Gastrocnemius medialis (tissue), 4 donors: ENCODE measurements around the gene SEMA3A. TPM values are rescaled to one million over a fixed set of nuclear protein-coding genes. Genes with fewer than 3 reads are reported as not detected.

Experiments
- ATAC-seq, 2 donors: fragments of 150-250 bp; one replicate each; pipeline ENCODE4 v1.9.1; 2016
- DNase-seq, 2 donors: peaks; one replicate each; pipeline ENCODE4 v3.0.0-alpha.2; 2019
- H3K27ac ChIP-seq, 4 donors: fragments of 200-600 bp; sonication (generic); 1 replicate in 1 of 4; 2 replicates in 3 of 4; pipeline ENCODE4 v1.5.1; 2016 to 2018; ENCODE audit warnings: mild to moderate bottlenecking in 2 of 4, moderate library complexity in 1 of 4
- H3K27me3 ChIP-seq, 3 donors: fragments of 200-600 bp; sonication (generic) in 2 of 3; 1 replicate in 1 of 3; 2 replicates in 2 of 3; pipeline versions ENCODE4 v1.5.1 to v1.6.0; 2016 to 2019; ENCODE audit warnings: mild to moderate bottlenecking in 1 of 3, moderate library complexity in 1 of 3
- H3K36me3 ChIP-seq, 2 donors: fragments of 200-600 bp; sonication (generic) in 1 of 2; one replicate each; pipeline ENCODE4 v1.5.1; 2017 to 2018
- H3K4me1 ChIP-seq, 2 donors: fragments of 200-600 bp; sonication (generic) in 1 of 2; one replicate each; pipeline ENCODE4 v1.5.1; 2016 to 2017; ENCODE audit warnings: mild to moderate bottlenecking in 2 of 2
- H3K4me3 ChIP-seq, 4 donors: fragments of 200-600 bp; sonication (generic) in 3 of 4; 1 replicate in 1 of 4; 2 replicates in 3 of 4; pipeline ENCODE4 v1.5.1; 2016 to 2019; ENCODE audit warnings: mild to moderate bottlenecking in 2 of 4
- H3K9me3 ChIP-seq, 3 donors: fragments of 200-600 bp; sonication (generic) in 2 of 3; 1 replicate in 1 of 3; 2 replicates in 2 of 3; pipeline ENCODE4 v1.5.1; 2016 to 2019
- POLR2A ChIP-seq, 2 donors: fragments of 450-650 bp; IDR thresholded peaks; one replicate each; pipeline ENCODE4 v1.6.1; 2017; ENCODE audit warnings: antibody characterized with exemption in 2 of 2, mild to moderate bottlenecking in 2 of 2, moderate library complexity in 2 of 2
- in situ Hi-C, 4 donors: fragments of 200-750 bp; cut with MboI; loops; one replicate each; pipeline versions ENCODE4 v1.15.0 to v1.8.0; 2017; ENCODE audit warnings: low sequenced_read_pairs in 4 of 4
- intact Hi-C: fragments of 100-400 bp; cut with DNase I; formaldehyde crosslinking; loops from one replicate; pipeline ENCODE4 v1.15.1; 2023; ENCODE audit warnings: low total_unique reads
- total RNA-seq, 4 donors: library from RNA; depleted of rRNA; stranded (reverse); fragments of >200 nt; gene quantifications; one replicate each; pipeline versions ENCODE4 v1.1.0 to v1.2.3, GENCODE V29; 2016
- TF ChIP-seq, protein P1 (sequence below), 5 experiments: fragments of 450-650 bp in 3 of 5; fragments of 200-600 bp in 2 of 5; sonication (generic) in 2 of 5; IDR thresholded peaks in 4 of 5; conservative IDR thresholded peaks in 1 of 5; 1 replicate in 4 of 5; 2 replicates in 1 of 5; pipeline ENCODE4 v1.5.1; 2016 to 2019; ENCODE audit warnings: antibody characterized with exemption in 5 of 5, mild to moderate bottlenecking in 3 of 5, moderate library complexity in 3 of 5

The SEMA3A gene
- total RNA-seq, 4 donors from 2014 or later: 0.07 to 0.29 (median 0.13) TPM

GRCh38 chr7:84210301-84210700 is 15.7 kb upstream of the SEMA3A start:
- no peak for DNase-seq
- intact Hi-C loops: no loop called here
- in situ Hi-C loops: no loop called here
- Histone ChIP-seq H3K36me3 (no peaks in the 10 kb centered on the region), H3K27ac (no peak overlapping the region), H3K4me3 (no peak overlapping the region), H3K27me3 (no peaks in the 10 kb centered on the region), H3K9me3 (no peaks in the 10 kb centered on the region), H3K4me1 (no peaks in the 10 kb centered on the region)
- TF ChIP-seq, protein P1, sequence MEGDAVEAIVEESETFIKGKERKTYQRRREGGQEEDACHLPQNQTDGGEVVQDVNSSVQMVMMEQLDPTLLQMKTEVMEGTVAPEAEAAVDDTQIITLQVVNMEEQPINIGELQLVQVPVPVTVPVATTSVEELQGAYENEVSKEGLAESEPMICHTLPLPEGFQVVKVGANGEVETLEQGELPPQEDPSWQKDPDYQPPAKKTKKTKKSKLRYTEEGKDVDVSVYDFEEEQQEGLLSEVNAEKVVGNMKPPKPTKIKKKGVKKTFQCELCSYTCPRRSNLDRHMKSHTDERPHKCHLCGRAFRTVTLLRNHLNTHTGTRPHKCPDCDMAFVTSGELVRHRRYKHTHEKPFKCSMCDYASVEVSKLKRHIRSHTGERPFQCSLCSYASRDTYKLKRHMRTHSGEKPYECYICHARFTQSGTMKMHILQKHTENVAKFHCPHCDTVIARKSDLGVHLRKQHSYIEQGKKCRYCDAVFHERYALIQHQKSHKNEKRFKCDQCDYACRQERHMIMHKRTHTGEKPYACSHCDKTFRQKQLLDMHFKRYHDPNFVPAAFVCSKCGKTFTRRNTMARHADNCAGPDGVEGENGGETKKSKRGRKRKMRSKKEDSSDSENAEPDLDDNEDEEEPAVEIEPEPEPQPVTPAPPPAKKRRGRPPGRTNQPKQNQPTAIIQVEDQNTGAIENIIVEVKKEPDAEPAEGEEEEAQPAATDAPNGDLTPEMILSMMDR (IDR thresholded peaks at IDR 0.05 in 4 of 5, conservative IDR thresholded peaks at IDR 0.05 in 1 of 5): no peak
- TF ChIP-seq POLR2A (IDR thresholded peaks at IDR 0.05): no peak
- no peak for ATAC-seq

DNA sequence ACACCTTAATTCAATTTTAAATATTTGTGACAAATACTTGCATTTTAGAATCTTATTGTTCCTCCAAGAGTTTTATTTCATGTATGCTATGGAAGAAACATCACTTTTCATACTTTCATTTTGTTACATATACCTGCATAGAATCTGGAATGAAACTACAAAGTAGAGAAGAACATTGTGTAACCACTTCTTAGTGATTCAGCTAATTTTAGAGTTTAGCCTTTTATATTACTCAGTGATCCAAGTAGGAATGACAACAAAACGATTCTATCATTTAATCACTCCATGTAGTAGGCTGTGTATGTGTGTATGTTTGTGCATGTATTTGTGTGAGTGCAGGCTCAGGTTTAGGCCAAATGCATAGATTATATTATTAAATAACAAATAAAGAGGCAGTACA is 14.4 kb upstream of the SEMA3A start:
- Histone ChIP-seq H3K27ac (no peak overlapping the region), H3K9me3 (no peaks in the 10 kb centered on the region), H3K36me3 (no peaks in the 10 kb centered on the region), H3K4me3 (no peak overlapping the region), H3K27me3 (no peaks in the 10 kb centered on the region), H3K4me1 (no peaks in the 10 kb centered on the region)
- TF ChIP-seq POLR2A (IDR thresholded peaks at IDR 0.05): no peak
- TF ChIP-seq, protein P1 (IDR thresholded peaks at IDR 0.05 in 4 of 5, conservative IDR thresholded peaks at IDR 0.05 in 1 of 5): no peak
- no peak for DNase-seq
- ATAC-seq: no peak
- in situ Hi-C loops (no loop called here), intact Hi-C loops (no loop called here)

- Histone ChIP-seq H3K9me3 (no peaks in the 10 kb centered on the region), H3K4me3 (no peak overlapping the region), H3K27ac (no peak overlapping the region), H3K4me1 (no peaks in the 10 kb centered on the region), H3K36me3 (no peaks in the 10 kb centered on the region), H3K27me3 (no peaks in the 10 kb centered on the region)
- TF ChIP-seq, protein P1 (IDR thresholded peaks at IDR 0.05 in 4 of 5, conservative IDR thresholded peaks at IDR 0.05 in 1 of 5): no peak
- no peak for TF ChIP-seq POLR2A (IDR thresholded peaks at IDR 0.05)
- ATAC-seq (no peak), DNase-seq (no peak)
- intact Hi-C loops (no loop called here), in situ Hi-C loops (no loop called here)
Observed at GRCh38 chr7:84207615-84208014, 13.0 kb upstream of the SEMA3A start.

DNA sequence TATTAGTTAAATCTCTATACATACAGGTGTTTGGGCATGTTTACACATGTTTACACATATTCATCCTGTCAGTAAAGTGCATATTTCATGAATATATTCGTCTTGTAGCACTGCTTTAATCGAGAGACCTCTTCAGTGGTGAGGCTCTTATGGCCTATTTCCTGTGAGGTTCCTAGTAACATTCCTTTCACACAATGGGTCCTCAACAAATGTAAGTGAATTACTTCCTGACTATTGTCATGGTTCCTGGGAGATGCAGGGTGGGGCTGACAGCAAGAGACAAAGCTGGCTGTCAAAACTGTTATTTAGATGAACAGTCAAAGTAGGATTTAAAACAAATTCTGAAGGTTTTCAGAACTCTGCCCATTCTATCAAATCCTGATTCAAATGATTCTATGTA is 12.4 kb upstream of the SEMA3A start:
- Histone ChIP-seq H3K4me3 (no peak overlapping the region), H3K27ac (no peak overlapping the region), H3K9me3 (no peaks in the 10 kb centered on the region), H3K27me3 (no peaks in the 10 kb centered on the region), H3K4me1 (no peaks in the 10 kb centered on the region), H3K36me3 (no peaks in the 10 kb centered on the region)
- no peak for ATAC-seq
- in situ Hi-C loops: no loop called here
- intact Hi-C loops: no loop called here
- DNase-seq: no peak
- TF ChIP-seq POLR2A (IDR thresholded peaks at IDR 0.05): no peak
- TF ChIP-seq, protein P1 (IDR thresholded peaks at IDR 0.05 in 4 of 5, conservative IDR thresholded peaks at IDR 0.05 in 1 of 5): no peak

DNA sequence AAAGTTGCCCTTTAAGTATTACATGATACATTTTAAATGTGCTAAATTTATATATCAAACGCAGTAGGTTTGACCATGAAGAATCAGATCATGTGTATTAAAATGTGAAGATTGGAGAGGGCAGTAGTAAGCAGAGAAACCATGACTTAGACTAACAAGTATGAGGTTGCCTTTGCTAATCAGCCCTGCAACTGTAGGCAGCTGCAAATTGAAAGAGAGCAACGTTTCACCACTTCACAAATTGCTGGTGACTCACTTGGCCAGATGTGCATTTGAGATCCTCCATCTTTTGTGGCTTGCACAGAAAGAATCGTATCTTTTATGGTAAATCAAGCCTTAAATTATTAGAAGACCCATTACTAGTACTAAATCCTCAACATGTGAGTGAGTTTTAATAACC is 10.1 kb upstream of the SEMA3A start:
- ATAC-seq: no peak
- Histone ChIP-seq H3K4me3 (no peak overlapping the region), H3K27me3 (no peaks in the 10 kb centered on the region), H3K9me3 (no peaks in the 10 kb centered on the region), H3K27ac (no peak overlapping the region), H3K36me3 (no peaks in the 10 kb centered on the region), H3K4me1 (no peaks in the 10 kb centered on the region)
- intact Hi-C loops: no loop called here
- TF ChIP-seq, protein P1 (IDR thresholded peaks at IDR 0.05 in 4 of 5, conservative IDR thresholded peaks at IDR 0.05 in 1 of 5): no peak
- TF ChIP-seq POLR2A (IDR thresholded peaks at IDR 0.05): no peak
- in situ Hi-C loops: no loop called here
- no peak for DNase-seq
